GM23248 (cell line): ENCODE measurements around the gene PADI6. TPM values are rescaled to one million over a fixed set of nuclear protein-coding genes. Genes with fewer than 3 reads are reported as not detected.

ENCODE experiments used
- DNase-seq: peaks from one replicate; pipeline ENCODE4 v3.0.0-alpha.2; 2015
- H2AFZ ChIP-seq: fragments of 200-600 bp; sonication (generic); 2 replicates; pipeline ENCODE4 v1.6.1; 2016; ENCODE audit warnings: antibody characterized with exemption
- H3F3A ChIP-seq: fragments of 200-600 bp; sonication (generic); 2 replicates; pipeline ENCODE4 v1.6.1; 2016; ENCODE audit warnings: mild to moderate bottlenecking, antibody characterized with exemption, mixed run types; ENCODE audit not compliant: insufficient read depth
- H3K27ac ChIP-seq: fragments of 200-600 bp; sonication (generic); 2 replicates; pipeline ENCODE4 v1.5.1; 2016; ENCODE audit warnings: mild to moderate bottlenecking
- H3K27me3 ChIP-seq: fragments of 200-600 bp; sonication (generic); replicated peaks from 2 replicates; pipeline ENCODE4 v1.6.1; 2016; ENCODE audit warnings: mild to moderate bottlenecking; ENCODE audit not compliant: insufficient read depth
- H3K36me3 ChIP-seq: fragments of 200-600 bp; sonication (generic); 2 replicates; pipeline ENCODE4 v1.6.1; 2016; ENCODE audit warnings: low read depth, mild to moderate bottlenecking
- H3K4me1 ChIP-seq: fragments of 200-600 bp; sonication (generic); 2 replicates; pipeline ENCODE4 v1.6.1; 2016; ENCODE audit warnings: mild to moderate bottlenecking; ENCODE audit not compliant: insufficient read depth
- H3K4me2 ChIP-seq: fragments of 200-600 bp; sonication (generic); one replicate; pipeline ENCODE4 v1.6.1; 2016; ENCODE audit warnings: mild to moderate bottlenecking; ENCODE audit not compliant: unreplicated experiment
- H3K4me3 ChIP-seq: fragments of 200-600 bp; sonication (generic); 2 replicates; pipeline ENCODE4 v1.5.1; 2016; ENCODE audit warnings: mild to moderate bottlenecking
- H3K79me2 ChIP-seq: fragments of 200-600 bp; sonication (generic); 2 replicates; pipeline ENCODE4 v1.6.1; 2016; ENCODE audit warnings: mild to moderate bottlenecking; ENCODE audit not compliant: insufficient read depth
- H3K9ac ChIP-seq: fragments of 200-600 bp; sonication (generic); 2 replicates; pipeline ENCODE4 v1.6.1; 2016; ENCODE audit warnings: mild to moderate bottlenecking
- H3K9me2 ChIP-seq: fragments of 200-600 bp; sonication (generic); 2 replicates; pipeline ENCODE4 v1.6.1; 2016; ENCODE audit warnings: mixed run types, mild to moderate bottlenecking, moderate library complexity; ENCODE audit not compliant: insufficient read depth
- H3K9me3 ChIP-seq: fragments of 200-600 bp; sonication (generic); one replicate; pipeline ENCODE4 v1.6.1; 2017; ENCODE audit warnings: low read depth
- H4K20me1 ChIP-seq: fragments of 200-600 bp; sonication (generic); 2 replicates; pipeline ENCODE4 v1.6.0; 2016; ENCODE audit not compliant: insufficient read depth
- EZH2 ChIP-seq: fragments of 200-600 bp; sonication (generic); IDR thresholded peaks from 2 replicates; pipeline ENCODE4 v1.6.1; 2018; ENCODE audit warnings: antibody characterized with exemption, mild to moderate bottlenecking; ENCODE audit not compliant: insufficient read depth, poor library complexity, severe bottlenecking
- EZH2phosphoT487 ChIP-seq: fragments of 200-600 bp; sonication (generic); IDR thresholded peaks from 2 replicates; pipeline ENCODE4 v1.6.1; 2018; ENCODE audit warnings: antibody characterized with exemption, moderate library complexity, mild to moderate bottlenecking, low read depth; ENCODE audit not compliant: insufficient read depth
- WGBS, 2 experiments: methylation state at CpG; one replicate each; pipeline ENCODE4 v1.1.6; 2015 to 2017; ENCODE audit warnings: low lambda C conversion rate in 2 of 2, low coverage in 1 of 2; ENCODE audit errors: missing lambda C conversion rate in 2 of 2; 5-methylcytosine and 5-hydroxymethylcytosine counted together
- in situ Hi-C: fragments of 300-500 bp; cut with MboI; formaldehyde crosslinking; loops from 2 replicates; pipeline ENCODE4 v1.15.0; 2020
- polyA plus RNA-seq: library from polyadenylated mRNA; unstranded; fragments of >200 nt; fragmentation: Nextera tagmentation; extraction: Ambion mirVana; gene quantifications from 2 replicates; pipeline ENCODE4 v1.2.1, GENCODE V29; 2016
- total RNA-seq: library from RNA; depleted of rRNA; stranded (reverse); fragments of >200 nt; shearing (Covaris generic); gene quantifications from 2 replicates; pipeline ENCODE4 v1.2.3, GENCODE V29; 2014

Gene PADI6
- total and polyA plus RNA-seq, 2 experiments from 2014 or later = not detected

DNA sequence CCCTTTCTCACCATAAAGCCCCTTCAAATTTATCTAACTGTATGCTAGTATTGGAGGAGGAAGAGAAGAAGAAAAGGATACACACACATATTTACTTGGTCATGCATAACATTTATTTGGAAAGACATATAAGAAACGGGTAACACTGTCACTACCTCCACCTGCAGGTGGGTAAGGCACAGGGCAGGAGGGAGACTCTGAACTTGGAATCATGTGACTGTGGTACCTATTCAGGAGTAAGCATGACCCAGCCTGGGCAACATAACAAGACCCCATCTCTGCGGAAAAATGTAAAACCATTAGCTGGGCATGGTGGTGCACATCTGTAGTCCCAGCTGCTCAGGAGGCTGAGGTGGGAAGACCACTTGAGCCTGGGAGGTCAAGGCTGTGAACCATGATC, 1.4 kb upstream of the PADI6 start:
- TF ChIP-seq EZH2 = no peak
- TF ChIP-seq EZH2phosphoT487 = no peak
- H3K79me2 ChIP-seq = no peaks in the 10 kb centered on the region
- WGBS, 2 experiments = 48 to 50% methylated on average over 2 of the region's 2 CpGs
- H4K20me1 ChIP-seq = no peaks in the 10 kb centered on the region
- no peak overlapping the region for H3K27ac ChIP-seq
- no peak overlapping the region for H3K4me3 ChIP-seq
- no peaks in the 10 kb centered on the region for H3K9me3 ChIP-seq
- H3K9me2 ChIP-seq = no peaks in the 10 kb centered on the region
- DNase-seq = no peak
- H3F3A ChIP-seq = no peaks in the 10 kb centered on the region
- H3K36me3 ChIP-seq = no peaks in the 10 kb centered on the region
- no peak overlapping the region for H2AFZ ChIP-seq
- H3K4me2 ChIP-seq = no peak overlapping the region
- in situ Hi-C loops = no loop called here
- H3K9ac ChIP-seq = no peak overlapping the region
- no peaks in the 10 kb centered on the region for H3K4me1 ChIP-seq
- peaks cover 22% of the 10 kb centered on the region; the same call in 1 of the 2 replicates for H3K27me3 ChIP-seq

DNA sequence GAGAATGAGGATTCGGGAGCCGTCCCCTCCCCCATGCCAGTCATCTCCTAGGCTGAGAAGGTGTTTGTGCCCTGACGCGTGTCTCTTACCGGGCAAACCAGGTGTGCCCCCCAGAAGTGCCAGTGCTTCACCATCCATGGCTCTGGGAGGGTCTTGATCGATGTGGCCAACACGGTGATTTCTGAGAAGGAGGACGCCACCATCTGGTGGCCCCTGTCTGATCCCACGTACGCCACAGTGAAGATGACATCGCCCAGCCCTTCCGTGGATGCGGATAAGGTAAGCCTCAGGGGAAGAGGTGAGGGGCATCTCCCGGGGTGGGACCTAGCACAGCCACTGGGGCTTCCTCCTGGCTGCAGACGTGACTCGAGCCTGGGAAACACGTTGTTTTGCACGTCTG, 959 bp downstream of the PADI6 start:
- Histone ChIP-seq H3K27me3 (peaks cover 26% of the 10 kb centered on the region), H3K79me2 (no peaks in the 10 kb centered on the region), H3F3A (no peaks in the 10 kb centered on the region), H2AFZ (no peak overlapping the region), H3K4me2 (no peak overlapping the region), H3K4me1 (no peaks in the 10 kb centered on the region), H3K4me3 (no peak overlapping the region), H3K36me3 (no peaks in the 10 kb centered on the region), H3K9ac (no peak overlapping the region), H3K9me3 (no peaks in the 10 kb centered on the region), H3K9me2 (no peaks in the 10 kb centered on the region), H3K27ac (no peak overlapping the region), H4K20me1 (no peaks in the 10 kb centered on the region)
- WGBS, 2 experiments = 52 to 54% methylated on average over 18 of the region's 18 CpGs
- in situ Hi-C loops = no loop called here
- TF ChIP-seq EZH2 = no peak
- TF ChIP-seq EZH2phosphoT487 = no peak
- no peak for DNase-seq

DNA sequence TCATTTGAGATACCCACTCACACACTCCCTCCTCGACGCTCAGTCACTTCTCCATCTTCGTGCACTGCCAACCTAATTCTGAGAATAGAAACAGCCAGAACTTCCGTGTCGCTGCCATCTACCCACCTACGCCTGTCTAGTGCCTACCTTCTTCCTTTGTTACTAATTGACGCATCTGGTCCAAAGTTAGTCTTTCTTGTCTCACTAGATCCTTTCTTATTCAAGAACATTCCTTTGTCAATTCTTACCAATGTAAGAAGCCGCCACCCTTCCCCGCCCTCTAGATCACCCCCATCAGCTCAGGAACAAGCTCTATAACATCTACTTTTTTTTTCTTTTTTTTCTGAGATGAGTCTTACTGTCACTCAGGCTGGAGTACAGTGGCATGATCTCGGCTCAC, 3.7 kb downstream of the PADI6 start:
- Histone ChIP-seq H3K4me2 (no peak overlapping the region), H2AFZ (no peak overlapping the region), H4K20me1 (no peaks in the 10 kb centered on the region), H3K9me3 (no peaks in the 10 kb centered on the region), H3K36me3 (no peaks in the 10 kb centered on the region), H3K79me2 (no peaks in the 10 kb centered on the region), H3K27me3 (peaks cover 38% of the 10 kb centered on the region), H3K9me2 (no peaks in the 10 kb centered on the region), H3K4me1 (no peaks in the 10 kb centered on the region), H3F3A (no peaks in the 10 kb centered on the region), H3K9ac (no peak overlapping the region), H3K27ac (no peak overlapping the region), H3K4me3 (no peak overlapping the region)
- DNase-seq = no peak
- WGBS, 2 experiments = 86 to 89% methylated on average over 10 of the region's 10 CpGs
- no peak for TF ChIP-seq EZH2
- TF ChIP-seq EZH2phosphoT487 = no peak
- in situ Hi-C loops = no loop called here

DNA sequence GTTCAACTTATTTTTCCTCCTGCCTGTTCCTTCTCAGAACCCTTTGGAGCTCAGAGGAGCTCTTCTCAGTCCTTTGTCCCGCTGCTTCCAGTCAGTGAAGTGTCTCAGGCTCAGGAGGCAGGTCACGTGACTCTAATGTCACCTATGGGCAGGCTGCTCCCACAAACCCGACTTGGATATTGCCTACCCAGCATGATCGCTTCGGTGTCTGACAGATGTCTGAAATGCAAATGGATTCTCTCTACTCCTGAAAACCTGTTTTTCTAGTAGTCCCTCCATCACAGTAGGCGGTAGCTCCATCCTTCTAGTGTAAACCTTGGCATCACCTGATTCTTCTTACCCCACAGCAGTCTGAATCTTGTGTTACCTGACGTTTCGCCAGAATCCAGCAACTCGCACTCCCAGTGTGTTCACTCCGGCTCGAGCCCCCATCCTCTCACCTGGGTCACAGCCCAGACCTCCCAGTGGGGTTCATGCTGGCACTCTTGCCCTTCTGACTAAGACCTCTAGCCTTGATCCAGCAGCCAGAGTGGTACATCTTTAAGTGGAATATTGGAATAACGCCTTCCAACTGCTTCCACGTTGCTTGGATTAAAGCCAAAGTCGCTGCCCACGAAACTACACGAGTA, 5.4 kb downstream of the PADI6 start:
- no peak overlapping the region for H3K4me3 ChIP-seq
- in situ Hi-C loops = no loop called here
- H3K27ac ChIP-seq = no peak overlapping the region
- H3K79me2 ChIP-seq = no peaks in the 10 kb centered on the region
- peaks cover 42% of the 10 kb centered on the region for H3K27me3 ChIP-seq
- no peak for TF ChIP-seq EZH2
- TF ChIP-seq EZH2phosphoT487 = no peak
- no peak for DNase-seq
- no peaks in the 10 kb centered on the region for H4K20me1 ChIP-seq
- no peaks in the 10 kb centered on the region for H3K36me3 ChIP-seq
- no peaks in the 10 kb centered on the region for H3K9me2 ChIP-seq
- no peak overlapping the region for H2AFZ ChIP-seq
- WGBS, 2 experiments = 3 to 4% methylated on average over 16 of the region's 16 CpGs
- no peak overlapping the region for H3K4me2 ChIP-seq
- no peaks in the 10 kb centered on the region for H3F3A ChIP-seq
- no peak overlapping the region for H3K9ac ChIP-seq
- H3K4me1 ChIP-seq = no peaks in the 10 kb centered on the region
- H3K9me3 ChIP-seq = no peaks in the 10 kb centered on the region

DNA sequence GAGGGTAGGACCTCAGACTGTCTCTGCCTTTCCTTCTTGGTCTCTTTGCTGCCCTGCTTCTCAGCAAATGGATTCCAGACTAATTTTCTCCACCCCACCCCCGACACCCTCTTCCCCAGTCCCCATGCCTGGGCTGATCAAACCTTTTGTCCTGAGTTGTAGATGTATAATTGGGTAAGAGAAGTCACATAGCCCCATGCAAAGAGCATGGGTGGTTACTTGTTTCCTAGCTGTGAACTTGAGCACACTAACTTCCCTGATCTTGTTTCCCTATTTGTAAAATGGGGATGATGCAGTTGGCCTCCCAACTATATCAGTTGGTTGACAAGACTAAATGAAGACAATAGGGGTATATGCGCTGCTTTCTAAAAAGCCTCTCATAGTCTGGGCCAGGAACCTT, 9.2 kb downstream of the PADI6 start:
- no peak overlapping the region for H3K9ac ChIP-seq
- in situ Hi-C loops = no loop called here
- no peak overlapping the region for H3K27ac ChIP-seq
- H3K27me3 ChIP-seq = peaks cover 63% of the 10 kb centered on the region
- H4K20me1 ChIP-seq = no peaks in the 10 kb centered on the region
- no peaks in the 10 kb centered on the region for H3K9me2 ChIP-seq
- no peaks in the 10 kb centered on the region for H3K79me2 ChIP-seq
- no peak overlapping the region for H3K4me3 ChIP-seq
- H3F3A ChIP-seq = no peaks in the 10 kb centered on the region
- H3K4me1 ChIP-seq = no peaks in the 10 kb centered on the region
- no peak overlapping the region for H3K4me2 ChIP-seq
- no peak for DNase-seq
- 37 to 52% methylated on average over 2 of the region's 2 CpGs for WGBS, 2 experiments
- TF ChIP-seq EZH2phosphoT487 (no peak), EZH2 (no peak)
- no peak overlapping the region for H2AFZ ChIP-seq
- no peaks in the 10 kb centered on the region for H3K36me3 ChIP-seq
- no peaks in the 10 kb centered on the region for H3K9me3 ChIP-seq
